GM15510 (cell line): ENCODE results near the gene NALCN.

Experiments used
- POLR2A ChIP-seq: IDR thresholded peaks from 3 replicates; pipeline ENCODE4 v1.6.1; 2011; ENCODE audit warnings: borderline replicate concordance; ENCODE audit not compliant: insufficient read length; ENCODE audit errors: extremely low read depth

Gene NALCN

DNA sequence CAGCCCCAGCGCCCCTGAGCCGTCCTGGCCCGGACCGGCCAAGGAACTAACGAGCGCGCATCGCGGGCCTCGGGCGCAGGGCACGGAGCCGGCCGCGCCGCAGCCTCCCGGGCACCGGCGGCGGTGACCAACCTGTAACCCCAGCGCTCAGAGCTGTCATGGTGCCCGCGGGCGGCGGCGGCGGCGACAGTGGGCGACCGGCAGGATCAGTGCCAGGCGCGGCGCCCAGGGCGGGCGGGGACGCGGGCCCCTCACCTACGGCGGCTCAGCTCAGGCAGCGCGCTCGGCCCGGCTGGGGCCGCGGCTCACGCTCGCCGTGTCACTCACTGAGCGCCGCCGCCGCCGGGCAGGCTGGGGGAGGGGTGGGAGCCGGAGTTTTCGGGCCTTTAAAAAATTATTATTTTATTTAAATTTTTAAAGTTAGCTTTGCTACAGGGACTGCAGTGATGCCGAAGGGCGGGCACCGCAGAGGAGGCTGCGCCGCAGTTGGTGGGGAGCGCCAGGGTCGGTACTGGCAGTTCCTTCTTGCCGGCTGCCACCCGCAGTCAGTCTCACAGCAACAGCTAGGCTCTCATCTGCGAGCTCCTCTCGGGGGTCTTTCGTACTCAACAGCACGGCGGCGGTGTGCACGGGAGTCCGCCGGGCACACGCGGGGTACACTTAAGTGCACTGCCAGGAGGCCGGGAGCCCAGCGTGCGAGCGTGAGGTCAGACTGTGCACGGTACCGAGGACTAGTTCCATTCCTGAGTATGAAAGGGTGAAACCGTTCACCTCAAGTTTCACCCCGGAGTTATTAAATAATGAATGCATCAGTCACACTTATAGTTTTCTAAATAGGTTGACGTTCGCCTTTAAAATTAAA, at the start of gene NALCN:
TSS of gene NALCN (minus strand) at position 328 of the 862 bp plus-strand sequence. CDS start 17,382 bp downstream, outside the sequence.
- no peak for TF ChIP-seq POLR2A

- TF ChIP-seq POLR2A = no peak
Observed at GRCh38 chr13:101465877-101466276, 49.6 kb upstream of the NALCN start.

- TF ChIP-seq POLR2A = no peak
Observed at GRCh38 chr13:101457176-101457575, 40.9 kb upstream of the NALCN start.

- TF ChIP-seq POLR2A = no peak
Observed at GRCh38 chr13:101455863-101456262, 39.6 kb upstream of the NALCN start.

DNA sequence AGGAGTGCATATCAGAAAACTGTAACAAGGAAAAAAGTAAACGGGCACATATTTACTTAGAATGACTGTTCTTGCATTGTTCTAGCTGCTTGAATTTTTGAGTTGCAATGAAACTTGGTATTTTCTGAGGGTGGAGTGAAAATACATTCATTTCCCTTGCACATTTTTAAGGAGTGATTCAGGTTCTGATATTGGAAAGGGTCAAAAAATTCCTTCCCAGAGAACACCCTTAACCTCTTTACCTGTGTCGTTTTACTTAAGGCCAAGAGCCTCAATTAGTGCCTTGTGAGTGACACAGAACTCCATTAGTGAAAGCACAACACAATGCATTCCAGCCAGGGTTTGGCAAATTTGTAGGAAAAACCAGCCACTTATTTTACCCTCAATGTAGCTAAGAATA, 38.5 kb upstream of the NALCN start:
- no peak for TF ChIP-seq POLR2A

GRCh38 chr13:101453784-101454201, 37.5 kb upstream of the NALCN start:
- no peak for TF ChIP-seq POLR2A

GRCh38 chr13:101452519-101453485, 36.5 kb upstream of the NALCN start, which contains the start of gene ITGBL1:
ITGBL1 (plus strand) TSS chr13:101452675; CDS start chr13:101452834, 159 bp downstream.
- TF ChIP-seq POLR2A = no peak

DNA sequence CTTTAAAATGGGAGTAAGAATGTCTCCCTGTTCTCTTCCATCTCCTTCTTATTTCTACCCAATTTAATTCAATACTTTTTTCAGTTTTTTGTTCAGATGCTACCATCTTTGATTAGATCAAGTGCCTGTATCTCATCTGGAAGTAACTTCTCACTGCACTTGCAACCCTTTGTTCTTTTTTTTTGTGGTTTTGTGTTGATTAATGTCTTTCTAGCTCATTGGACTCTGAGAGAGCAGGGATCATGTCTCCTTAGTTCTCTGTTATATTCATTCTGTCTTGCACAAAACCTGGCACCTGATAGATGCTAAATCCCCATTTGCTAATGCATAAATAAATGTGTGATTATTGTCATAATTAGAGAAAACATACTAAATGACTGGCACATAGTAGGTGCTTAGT, 35.3 kb upstream of the NALCN start:
- no peak for TF ChIP-seq POLR2A

DNA sequence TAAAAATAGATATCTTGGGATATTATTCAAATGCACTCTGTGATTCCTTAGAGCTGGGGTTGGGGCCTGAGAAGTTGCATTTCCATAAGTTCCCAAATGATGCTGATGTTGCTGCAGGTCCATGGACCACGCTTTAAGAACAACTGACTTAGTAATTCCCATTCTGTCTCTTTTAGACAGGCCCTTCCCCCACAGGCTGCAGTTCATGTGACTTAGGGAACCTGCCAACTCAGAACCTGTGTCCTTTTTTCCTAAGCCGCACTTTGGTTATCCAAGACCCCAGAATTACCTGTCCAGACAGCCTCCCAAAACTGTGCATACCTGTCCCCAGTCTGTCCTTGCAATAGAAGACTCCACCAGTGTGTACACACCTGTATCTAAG, 34.4 kb upstream of the NALCN start:
- no peak for TF ChIP-seq POLR2A

- no peak for TF ChIP-seq POLR2A
Observed at GRCh38 chr13:101449790-101450748, 33.8 kb upstream of the NALCN start.

DNA sequence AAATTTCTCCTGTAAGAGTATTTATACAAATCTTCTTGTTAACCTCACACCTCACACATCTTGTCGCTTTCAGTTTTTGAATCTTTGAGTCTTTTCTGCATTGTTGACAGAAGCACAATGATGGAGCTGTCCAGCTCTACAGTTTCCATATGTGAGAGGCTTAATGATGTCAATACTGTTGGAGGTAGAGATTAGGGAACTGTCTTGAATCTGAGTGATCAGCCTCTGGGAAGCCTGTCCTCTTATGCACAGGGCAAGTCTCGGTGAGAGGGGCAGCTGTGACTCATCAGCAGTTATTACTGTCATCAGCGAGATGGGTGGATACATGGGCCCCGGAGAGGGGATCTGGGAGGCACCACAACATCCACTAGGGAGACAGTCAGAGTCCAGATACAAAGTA, 31.5 kb upstream of the NALCN start:
- TF ChIP-seq POLR2A = no peak

DNA sequence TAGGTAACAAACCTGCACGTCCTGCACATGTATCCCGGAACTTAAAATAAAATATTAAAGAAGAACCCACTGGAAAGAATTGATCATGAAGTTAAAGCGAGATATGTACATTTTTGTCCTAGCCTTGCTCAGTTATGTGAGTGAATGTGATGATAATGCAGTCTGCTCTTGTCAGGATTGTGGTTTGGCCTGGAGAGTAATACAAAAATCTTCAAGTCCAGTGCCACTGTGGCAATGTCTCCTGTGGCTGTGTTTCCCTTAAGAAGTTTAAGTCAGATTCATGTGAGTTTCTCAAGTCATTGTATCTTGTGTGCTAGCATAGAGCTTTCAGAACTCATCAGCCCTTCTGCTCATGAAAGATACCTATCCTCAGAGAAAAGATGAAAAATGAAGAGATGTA, 18.2 kb upstream of the NALCN start:
- no peak for TF ChIP-seq POLR2A

GRCh38 chr13:101433895-101434294, 17.6 kb upstream of the NALCN start:
- TF ChIP-seq POLR2A = no peak

DNA sequence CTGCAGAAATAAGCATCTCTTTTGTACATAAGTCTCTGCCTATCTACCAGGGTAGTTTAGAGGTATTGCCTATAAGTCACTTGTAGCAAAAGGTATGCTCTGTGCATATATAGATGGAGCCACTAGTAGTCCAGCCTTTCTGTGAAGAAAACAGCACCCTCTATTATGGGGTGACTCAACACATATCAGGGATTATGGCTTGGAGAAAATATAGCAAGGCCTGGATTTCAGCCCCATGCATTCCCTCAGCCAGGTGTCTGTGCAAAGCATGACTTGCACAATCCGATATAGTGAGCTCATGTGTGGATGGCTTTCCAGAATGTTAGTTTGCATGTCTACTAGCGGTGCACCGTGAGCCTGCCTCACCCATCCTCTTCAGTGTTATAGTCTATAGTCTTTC, 13.4 kb upstream of the NALCN start:
- TF ChIP-seq POLR2A = no peak
